OCI-LY7 (cell line): Measurements from ENCODE around the gene TMEM168. TPM values are rescaled to one million over a fixed set of nuclear protein-coding genes. Genes with fewer than 3 reads are reported as not detected.

Source experiments
- BruUV-seq: library from RNA; stranded (reverse); fragments of 400-500 nt; replicated peaks from 2 replicates; lab custom pipeline; 2021; lab: Mats Ljungman, UMichigan
- CTCF ChIA-PET: fragments of 300-600 bp; sonication (Branson Sonifier 250); formaldehyde crosslinking; loops from one replicate; lab custom pipeline; 2022; ENCODE audit warnings: antibody characterized with exemption; ENCODE audit not compliant: unreplicated experiment; lab: Charles Lee
- POLR2A ChIA-PET: fragments of 300-600 bp; sonication (Branson Sonifier 250); formaldehyde crosslinking; loops from one replicate; lab custom pipeline; 2022; ENCODE audit warnings: antibody characterized with exemption; lab: Charles Lee
- DNase-seq: peaks from one replicate; pipeline ENCODE4 v3.0.0-alpha.2; 2015; ENCODE audit warnings: low spot score
- H2AFZ ChIP-seq: fragments of 200-600 bp; sonication (generic), shearing (Covaris generic); 2 replicates; pipeline ENCODE4 v1.6.1; 2014; ENCODE audit warnings: mild to moderate bottlenecking, antibody characterized with exemption, low read length, moderate library complexity
- H3K27ac ChIP-seq: fragments of 200-600 bp; sonication (generic); 2 replicates; pipeline ENCODE4 v1.5.1; 2014; ENCODE audit warnings: mixed run types, low read depth, mild to moderate bottlenecking, moderate library complexity, low read length, inconsistent platforms; ENCODE audit not compliant: poor library complexity, severe bottlenecking
- H3K36me3 ChIP-seq: fragments of 200-600 bp; sonication (generic); 2 replicates; pipeline ENCODE4 v1.6.1; 2014; ENCODE audit warnings: mild to moderate bottlenecking, antibody characterized with exemption, low read length, moderate library complexity, mixed read lengths; ENCODE audit not compliant: insufficient read depth
- H3K4me1 ChIP-seq: fragments of 200-600 bp; sonication (generic); 2 replicates; pipeline ENCODE4 v1.5.1; 2014; ENCODE audit warnings: mild to moderate bottlenecking, low read length; ENCODE audit not compliant: insufficient read depth, poor library complexity, severe bottlenecking
- H3K4me2 ChIP-seq: fragments of 200-600 bp; sonication (generic); 2 replicates; pipeline ENCODE4 v1.6.1; 2014; ENCODE audit warnings: mild to moderate bottlenecking, low read length
- H3K4me3 ChIP-seq: fragments of 200-600 bp; sonication (generic); 2 replicates; pipeline ENCODE4 v1.5.1; 2014; ENCODE audit warnings: mild to moderate bottlenecking, low read depth, low read length; ENCODE audit not compliant: poor library complexity, severe bottlenecking
- H3K79me2 ChIP-seq: fragments of 200-600 bp; sonication (generic); 2 replicates; pipeline ENCODE4 v1.6.1; 2016; ENCODE audit warnings: low read depth, mild to moderate bottlenecking, low read length, moderate library complexity, mixed read lengths; ENCODE audit not compliant: insufficient read depth
- H3K9me2 ChIP-seq: fragments of 200-600 bp; sonication (generic); 2 replicates; pipeline ENCODE4 v1.6.1; 2016; ENCODE audit warnings: mild to moderate bottlenecking, low read length, mixed read lengths; ENCODE audit not compliant: insufficient read depth
- H3K9me3 ChIP-seq: fragments of 200-600 bp; sonication (generic); 2 replicates; pipeline ENCODE4 v1.6.1; 2014; ENCODE audit warnings: mild to moderate bottlenecking, mixed run types, low read length, mixed read lengths
- H4K20me1 ChIP-seq: fragments of 200-600 bp; sonication (generic); 2 replicates; pipeline ENCODE4 v1.6.1; 2014; ENCODE audit warnings: mild to moderate bottlenecking, antibody characterized with exemption, low read length, moderate library complexity, mixed read lengths; ENCODE audit not compliant: insufficient read depth
- CTCF ChIP-seq: fragments of 200-600 bp; sonication (generic); conservative IDR thresholded peaks from 2 replicates; pipeline ENCODE4 v1.5.1; 2014; ENCODE audit warnings: mild to moderate bottlenecking, antibody characterized with exemption, low read length, moderate library complexity, mixed read lengths
- EZH2phosphoT487 ChIP-seq: fragments of 200-600 bp; sonication (generic); IDR thresholded peaks from 2 replicates; pipeline ENCODE4 v1.6.1; 2018; ENCODE audit warnings: low read depth, borderline replicate concordance, mild to moderate bottlenecking, mixed run types, antibody characterized with exemption, low read length, moderate library complexity, mixed read lengths
- intact Hi-C: fragments of 100-400 bp; cut with micrococcal nuclease; formaldehyde crosslinking; loops from one replicate; pipeline ENCODE4 v1.10.0; 2022; ENCODE audit not compliant: unreplicated experiment
- total RNA-seq, 2 experiments: library from RNA; depleted of rRNA in 1 of 2; stranded (reverse); fragments of >200 nt in 1 of 2; shearing (Covaris generic) in 1 of 2; gene quantifications; 2 replicates each; pipeline ENCODE4 v1.2.3, GENCODE V29; 2014 to 2022

Gene TMEM168
- total RNA-seq, 2 experiments from 2014 or later, result 3.5 to 9.2 TPM

GRCh38 chr7:112752576-112752975 is 37.6 kb downstream of the TMEM168 start:
- ChIA-PET CTCF (no interaction called here), POLR2A (interaction anchor here (0.6 kb wide), 1 partner anchor 146 kb away, joined by 3 read pairs; no protein-coding TSS in a partner anchor)

GRCh38 chr7:112749775-112750174 is 40.4 kb downstream of the TMEM168 start:
- H3K79me2 ChIP-seq, result no peaks in the 10 kb centered on the region
- no peaks in the 10 kb centered on the region for H3K9me2 ChIP-seq
- no peak overlapping the region for H2AFZ ChIP-seq
- H3K36me3 ChIP-seq, result no peaks in the 10 kb centered on the region
- TF ChIP-seq CTCF (peak; percentile 44; the same call in 1 of the 2 replicates), EZH2phosphoT487 (no peak)
- no peak overlapping the region for H3K4me2 ChIP-seq
- CTCF ChIA-PET, result no interaction called here
- no peaks in the 10 kb centered on the region for H3K4me1 ChIP-seq
- no peak for DNase-seq
- POLR2A ChIA-PET, result interaction anchor here (0.9 to 1.2 kb wide), 2 partner anchors 21 to 39 kb away, joined by 3 read pairs; no protein-coding TSS in a partner anchor
- no TSS peak for BruUV-seq
- no peaks in the 10 kb centered on the region for H3K9me3 ChIP-seq
- H3K27ac ChIP-seq, result no peak overlapping the region
- no peak overlapping the region for H3K4me3 ChIP-seq
- no peaks in the 10 kb centered on the region for H4K20me1 ChIP-seq
- intact Hi-C loops, result no loop called here

More at GRCh38 chr7:112752576-112752975, 37.6 kb downstream of the TMEM168 start:
- H3K4me3 ChIP-seq, result no peak overlapping the region
- H3K27ac ChIP-seq, result no peak overlapping the region
- intact Hi-C loops, result no loop called here
- no peaks in the 10 kb centered on the region for H3K79me2 ChIP-seq
- TF ChIP-seq EZH2phosphoT487 (no peak), CTCF (no peak)
- H2AFZ ChIP-seq, result no peak overlapping the region
- no peaks in the 10 kb centered on the region for H3K9me2 ChIP-seq
- no peak for DNase-seq
- no peaks in the 10 kb centered on the region for H3K9me3 ChIP-seq
- H4K20me1 ChIP-seq, result no peaks in the 10 kb centered on the region
- H3K36me3 ChIP-seq, result no peaks in the 10 kb centered on the region
- H3K4me1 ChIP-seq, result no peaks in the 10 kb centered on the region
- no TSS peak for BruUV-seq
- H3K4me2 ChIP-seq, result no peak overlapping the region

DNA sequence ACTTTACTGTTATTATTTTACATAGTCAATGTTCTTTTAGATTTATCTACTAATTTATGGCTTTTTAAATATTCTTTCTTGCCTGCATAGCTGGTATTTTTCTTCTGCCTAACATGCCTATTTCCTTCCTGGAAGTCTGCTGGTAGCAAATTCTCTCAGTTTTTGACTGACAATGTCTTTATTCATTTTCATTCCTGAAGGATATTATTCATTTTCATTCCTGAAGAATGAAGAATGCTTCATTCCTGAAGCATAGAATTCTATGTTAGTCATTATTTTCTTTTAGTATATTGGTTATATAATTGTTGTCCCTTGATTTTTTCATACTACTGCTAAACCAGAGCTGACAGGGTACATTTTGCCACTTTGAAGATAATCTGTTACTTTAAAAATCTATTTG is 41.8 kb downstream of the TMEM168 start:
- CTCF ChIA-PET, result no interaction called here
- Histone ChIP-seq H3K9me2 (no peaks in the 10 kb centered on the region), H3K79me2 (no peaks in the 10 kb centered on the region), H3K9me3 (no peaks in the 10 kb centered on the region), H3K4me1 (no peaks in the 10 kb centered on the region), H2AFZ (no peak overlapping the region), H3K36me3 (no peaks in the 10 kb centered on the region), H3K27ac (no peak overlapping the region), H3K4me3 (no peak overlapping the region), H4K20me1 (no peaks in the 10 kb centered on the region), H3K4me2 (no peak overlapping the region)
- BruUV-seq, result no TSS peak
- intact Hi-C loops, result no loop called here
- TF ChIP-seq EZH2phosphoT487 (no peak), CTCF (no peak)
- POLR2A ChIA-PET, result interaction anchor here (0.8 kb wide), 1 partner anchor 24 kb away, joined by 3 read pairs; no protein-coding TSS in a partner anchor
- DNase-seq, result no peak
